Left hindlimb (tissue), 1 donor: ENCODE data around the gene PHC3.

Source experiments
- DNase-seq: peaks from one replicate; pipeline ENCODE4 v3.0.0-alpha.2; 2018

Gene PHC3

DNA sequence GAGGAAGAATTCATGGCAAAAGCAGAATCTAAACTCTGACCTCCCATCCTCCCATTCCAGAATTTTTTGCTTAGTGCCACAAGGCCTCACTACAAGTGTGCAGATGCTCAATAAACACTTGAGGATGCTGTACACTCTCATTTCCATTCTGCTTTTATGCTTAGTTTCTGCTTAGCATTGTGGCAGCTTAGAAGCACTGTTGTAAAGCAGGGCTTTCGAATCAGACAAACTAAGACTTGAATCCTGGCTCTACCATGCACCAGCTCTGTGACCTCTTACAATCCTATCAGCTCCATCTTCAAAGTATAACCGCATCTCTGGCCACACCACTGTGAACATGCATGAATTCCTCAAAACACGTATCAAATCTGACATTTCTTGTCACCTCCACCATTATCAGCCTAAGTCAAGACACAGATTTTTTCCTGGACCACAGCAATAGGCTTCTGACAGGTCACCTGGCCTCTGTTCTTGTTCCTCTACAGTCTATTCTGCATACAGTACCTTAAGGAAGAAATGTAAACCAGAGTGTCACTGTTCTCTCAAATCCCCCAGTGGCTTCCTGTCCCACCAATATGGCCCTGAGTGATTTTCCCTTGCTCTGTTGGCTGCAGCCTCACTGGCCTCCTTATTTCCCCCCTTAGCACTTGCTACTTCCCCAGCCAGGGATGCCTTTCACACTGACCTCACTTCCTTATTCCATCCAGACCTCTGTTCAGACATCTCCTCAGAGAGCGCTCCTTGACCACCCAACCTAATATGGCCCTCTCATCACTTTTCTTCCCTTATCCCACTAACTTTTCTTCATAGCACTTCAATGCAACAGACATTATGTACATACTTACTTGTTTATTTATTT lies 8.1 kb upstream of the PHC3 start:
- DNase-seq: no peak

DNA sequence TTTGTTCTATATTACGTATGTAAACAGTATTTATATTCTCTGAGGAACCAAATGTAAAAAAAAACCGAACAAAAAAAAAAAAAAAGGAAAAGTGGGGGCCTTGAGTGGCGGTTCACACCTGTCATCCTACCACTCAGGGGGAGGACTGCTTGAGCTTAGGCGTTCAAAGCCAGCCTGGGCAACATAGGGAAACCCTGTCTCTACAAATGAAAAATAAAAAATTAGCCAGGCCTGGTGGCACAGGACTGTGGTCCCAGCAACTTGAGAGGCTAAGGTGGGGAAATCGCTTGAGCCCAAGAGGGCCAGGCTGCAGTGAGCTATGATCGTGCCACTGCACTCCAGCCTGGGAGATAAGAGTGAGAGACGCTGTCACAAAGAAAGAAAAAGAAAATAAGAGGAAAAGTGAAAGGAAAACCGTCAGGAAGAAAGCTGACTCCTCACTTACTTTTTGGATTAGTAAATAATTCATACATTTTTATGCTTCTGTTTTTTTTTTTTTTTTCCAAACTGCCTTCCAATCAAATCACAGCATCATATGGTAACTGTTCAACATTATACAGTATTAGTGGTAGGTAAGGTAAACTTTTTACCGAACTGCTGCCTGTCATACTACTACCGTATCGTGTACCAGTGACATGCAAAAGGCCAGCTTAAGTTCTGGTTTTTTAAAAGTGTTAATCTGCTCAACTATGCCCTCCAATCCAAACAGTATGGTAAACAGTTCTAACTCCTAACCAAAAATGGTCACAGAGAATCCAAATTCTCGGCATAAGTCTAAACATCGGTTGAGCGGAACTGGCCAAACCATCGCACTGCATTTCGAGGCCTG lies 1.2 kb downstream of the PHC3 start:
- DNase-seq: no peak

DNA sequence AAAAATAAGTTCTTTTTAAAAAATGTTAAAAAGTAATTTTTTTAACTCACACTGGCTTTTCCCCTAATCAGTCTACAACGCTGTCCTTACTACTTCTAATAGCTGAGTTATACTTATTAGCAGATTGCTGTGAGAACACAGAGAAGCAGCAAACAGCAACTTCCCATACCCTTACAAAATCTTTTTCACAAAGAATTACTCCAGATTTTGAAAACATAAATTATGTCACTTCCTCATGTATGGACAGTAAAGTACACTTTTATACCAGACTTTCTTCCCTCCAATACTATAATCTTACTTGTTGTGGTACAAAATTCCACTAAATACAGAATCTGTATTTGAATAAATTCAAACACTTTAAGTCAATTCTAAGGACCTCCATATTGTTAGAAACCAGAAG lies 2.1 kb downstream of the PHC3 start:
- no peak for DNase-seq

DNA sequence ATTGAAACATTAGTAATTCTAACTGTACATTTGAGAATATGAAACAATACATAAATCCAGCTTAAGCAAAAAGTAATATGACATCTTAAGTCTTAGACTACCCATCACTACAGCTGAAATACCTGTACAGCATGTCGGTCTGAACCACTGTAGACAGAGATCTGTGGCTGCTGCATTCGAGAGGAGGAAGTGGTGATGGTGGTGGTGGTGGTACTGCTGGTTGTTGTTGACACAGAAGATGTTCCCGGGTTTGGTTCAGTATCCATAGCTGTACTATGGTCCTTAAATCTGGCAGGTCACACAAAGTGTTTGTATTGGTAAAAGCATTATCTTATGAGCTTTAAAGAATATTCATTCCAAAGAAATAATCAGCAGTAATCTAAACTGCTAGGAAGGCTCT lies 2.9 kb downstream of the PHC3 start:
- DNase-seq: no peak

DNA sequence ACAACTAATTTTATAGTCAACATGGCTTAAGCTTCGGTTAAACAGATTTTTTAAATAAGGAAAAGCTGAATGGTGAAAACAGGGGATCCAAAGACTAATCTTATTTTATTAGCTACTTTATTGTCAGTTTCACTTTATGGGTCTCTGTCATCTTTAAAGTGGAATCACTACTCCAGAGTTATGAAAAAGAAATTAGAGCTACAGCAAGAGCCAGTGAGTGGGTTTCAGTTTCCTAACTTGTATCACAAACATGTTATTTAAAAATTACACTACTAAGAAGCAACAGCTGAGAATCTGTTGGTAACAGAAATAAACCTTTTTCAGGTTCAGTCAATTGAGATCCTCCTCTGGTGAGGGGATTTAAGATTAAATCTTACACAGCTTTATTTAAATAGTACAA lies 10.0 kb downstream of the PHC3 start:
- DNase-seq: no peak

DNA sequence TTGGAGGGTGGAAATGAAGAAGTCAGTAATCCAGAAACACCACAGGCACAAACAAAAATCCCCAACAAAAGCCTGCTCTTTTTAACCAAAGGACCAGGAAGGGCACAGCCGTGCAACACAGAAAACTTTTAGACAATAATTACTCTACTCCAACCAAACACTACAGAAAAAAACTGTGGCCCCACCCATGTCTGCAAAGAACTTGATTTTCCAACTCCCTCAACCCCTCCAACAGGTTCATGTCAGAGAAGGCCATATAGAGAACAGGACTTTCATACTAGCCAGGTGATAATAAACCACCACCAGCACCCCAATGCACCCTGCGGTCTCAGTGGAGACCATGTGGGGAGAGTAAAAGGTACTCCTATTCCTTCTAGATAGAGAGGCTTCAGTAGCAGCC lies 16.8 kb downstream of the PHC3 start:
- DNase-seq: no peak

DNA sequence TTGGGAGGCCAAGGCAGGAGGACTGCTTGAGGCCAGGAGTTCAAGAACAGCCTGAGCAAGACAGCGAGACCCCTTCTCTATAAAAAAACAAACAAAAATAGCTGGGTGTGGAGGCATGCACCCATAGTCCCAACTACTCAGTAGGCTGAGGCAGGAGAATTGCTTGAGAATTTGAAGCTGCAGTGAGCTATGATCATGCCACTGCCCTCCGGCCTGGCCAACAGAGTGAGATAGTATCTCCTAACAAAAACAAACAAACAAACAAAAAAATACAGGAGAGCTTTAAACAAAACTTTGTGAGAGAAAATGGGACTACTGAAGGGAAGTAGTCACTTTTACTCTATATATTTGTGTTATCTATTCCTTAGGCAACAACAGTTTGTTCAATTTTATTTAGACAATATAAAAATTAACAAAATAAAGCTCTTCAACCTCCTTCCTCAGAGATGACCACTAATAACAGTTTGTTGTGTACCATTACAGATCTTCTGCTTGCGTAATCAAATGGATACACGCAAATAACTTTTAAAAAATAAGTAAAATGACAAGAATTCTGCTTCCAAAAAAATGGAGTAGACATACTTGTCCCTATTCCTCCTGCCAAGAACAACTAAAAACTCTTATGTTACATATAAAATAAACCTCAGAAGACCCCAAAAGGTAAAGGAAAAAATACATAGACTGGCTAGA lies 17.4 kb downstream of the PHC3 start:
- no peak for DNase-seq

DNA sequence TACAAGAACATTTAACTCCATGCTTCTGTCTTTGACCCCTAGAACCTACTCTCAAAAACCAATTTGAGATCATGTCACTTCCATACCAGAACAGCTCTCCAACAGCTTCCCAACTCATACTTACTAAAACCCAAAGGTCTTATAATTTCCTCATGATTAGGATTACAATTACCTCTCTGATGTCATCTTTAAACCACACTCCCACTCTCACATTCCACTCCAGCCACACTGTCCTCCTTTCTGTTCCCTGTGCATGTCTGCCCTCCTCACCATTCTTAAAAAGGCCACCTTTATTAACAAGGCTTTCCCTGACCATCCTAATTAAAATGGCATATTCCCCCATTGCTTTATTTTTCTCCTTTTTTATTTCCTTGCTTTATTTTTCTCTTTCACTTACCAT lies 18.9 kb downstream of the PHC3 start:
- DNase-seq: no peak

DNA sequence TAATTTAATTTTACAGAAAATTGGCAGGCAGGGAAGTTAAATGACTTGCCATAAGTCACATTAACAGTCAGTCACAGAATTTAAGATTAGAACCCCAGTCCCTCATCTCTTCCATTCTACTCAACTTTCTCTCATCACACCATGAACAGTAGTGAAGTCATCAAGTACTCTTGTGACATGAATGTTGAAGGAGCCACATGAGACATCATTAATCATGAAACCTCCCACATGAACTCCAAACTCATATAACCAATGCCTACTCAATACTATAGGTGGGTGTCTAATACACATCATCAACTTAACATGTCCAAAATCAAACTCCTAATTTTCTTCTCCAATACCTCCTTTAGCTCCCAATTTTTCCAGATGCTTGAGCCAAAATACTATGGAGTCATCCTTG lies 19.5 kb downstream of the PHC3 start:
- DNase-seq: no peak

DNA sequence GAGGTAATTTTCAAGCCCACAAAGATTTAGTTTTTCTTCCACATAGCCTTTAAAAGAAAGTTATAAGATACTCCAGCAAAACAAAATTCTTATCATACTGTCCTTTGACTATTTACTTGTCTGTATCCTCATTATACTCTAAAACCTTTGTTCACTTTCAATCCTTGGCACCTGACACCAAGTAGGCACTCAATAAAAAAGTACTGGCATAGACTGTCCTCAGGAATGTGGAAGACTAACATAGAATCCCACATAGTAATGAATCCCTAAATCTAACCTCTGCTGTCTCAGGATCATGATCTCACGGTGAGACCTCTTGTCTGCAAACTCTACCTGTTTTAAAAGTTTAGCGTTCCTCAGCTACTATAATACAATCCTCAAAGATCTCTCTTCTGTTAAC lies 21.6 kb downstream of the PHC3 start:
- DNase-seq: no peak

DNA sequence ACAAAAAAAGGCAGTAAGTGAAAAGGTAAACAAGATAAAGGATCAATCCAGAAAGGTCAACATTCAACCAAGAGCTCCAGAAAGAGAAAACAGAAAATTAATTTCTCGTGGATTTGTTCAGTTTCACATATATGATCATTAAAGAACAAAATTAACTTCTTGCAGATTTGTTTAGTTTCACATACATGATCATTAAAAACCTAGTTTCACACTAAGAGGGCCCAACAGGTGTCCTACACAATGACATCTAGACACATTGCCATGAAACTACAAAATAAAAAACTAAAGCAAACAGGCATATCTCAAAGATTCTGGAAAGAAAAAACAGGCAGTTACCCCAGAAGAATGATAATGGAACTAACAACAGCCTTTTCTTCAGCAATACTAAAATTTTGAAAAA lies 22.1 kb downstream of the PHC3 start:
- no peak for DNase-seq

DNA sequence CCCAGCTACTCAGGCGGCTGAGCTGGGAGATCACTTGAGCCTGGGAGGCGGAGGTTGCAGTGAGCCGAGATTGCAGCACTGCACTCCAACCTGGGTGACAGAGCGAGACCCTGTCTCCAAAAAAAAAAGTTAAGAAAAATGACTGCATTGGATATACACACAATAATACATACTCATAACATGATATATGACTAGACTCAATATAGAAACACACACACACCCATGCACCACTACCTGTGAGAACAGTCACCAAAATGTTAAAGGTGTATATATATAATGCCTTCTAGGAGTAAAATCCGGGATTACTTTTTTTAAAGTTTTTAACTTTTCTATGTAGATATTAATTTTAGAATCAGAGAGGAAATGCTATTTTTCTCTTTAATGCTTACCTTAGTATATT lies 25.9 kb downstream of the PHC3 start:
- DNase-seq: no peak

DNA sequence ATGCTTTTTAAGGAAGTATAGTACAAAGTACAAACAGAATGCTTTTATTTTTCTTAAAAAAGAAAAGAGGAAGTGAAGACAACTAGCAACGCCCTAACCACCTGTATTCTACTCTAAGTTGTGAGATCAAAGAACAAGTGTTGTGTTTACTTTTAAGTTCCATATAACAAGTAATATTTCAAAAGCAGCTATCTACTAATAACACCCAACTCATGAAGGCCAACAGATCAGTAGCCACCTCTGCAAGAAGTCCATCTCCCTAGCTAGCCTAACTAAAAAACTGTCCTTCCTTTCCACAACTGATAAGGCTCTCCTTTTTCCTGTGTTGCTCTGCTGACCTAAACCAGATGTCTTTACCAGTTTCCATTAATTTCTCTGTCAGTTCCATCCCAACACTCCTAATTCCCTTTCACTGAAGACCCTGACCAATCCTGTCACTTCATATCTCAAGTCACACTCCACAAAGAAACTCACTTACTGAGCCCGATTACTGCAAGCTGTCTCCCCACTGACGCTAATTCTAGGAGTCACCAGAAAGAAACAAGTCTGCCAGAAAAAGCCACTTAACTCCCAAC lies 26.9 kb downstream of the PHC3 start:
- DNase-seq: no peak

DNA sequence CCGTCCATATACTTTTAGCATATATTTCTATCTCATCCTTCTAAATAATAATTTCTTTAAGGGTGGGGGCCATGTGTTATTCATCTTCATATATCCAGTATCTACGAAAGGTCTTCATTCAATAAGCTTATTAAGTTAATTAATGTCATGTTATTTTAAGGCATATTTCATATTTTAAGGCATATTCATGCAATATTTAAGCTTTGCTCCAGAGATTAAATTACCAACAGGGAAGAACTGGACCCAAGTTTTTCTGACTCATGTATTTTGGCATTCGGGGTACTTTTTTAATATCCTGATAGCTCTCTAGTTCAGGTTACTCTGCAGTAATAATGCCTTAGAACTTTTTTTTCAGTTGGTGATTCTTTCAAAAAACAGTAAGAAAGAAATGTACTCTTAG lies 27.4 kb downstream of the PHC3 start:
- no peak for DNase-seq

DNA sequence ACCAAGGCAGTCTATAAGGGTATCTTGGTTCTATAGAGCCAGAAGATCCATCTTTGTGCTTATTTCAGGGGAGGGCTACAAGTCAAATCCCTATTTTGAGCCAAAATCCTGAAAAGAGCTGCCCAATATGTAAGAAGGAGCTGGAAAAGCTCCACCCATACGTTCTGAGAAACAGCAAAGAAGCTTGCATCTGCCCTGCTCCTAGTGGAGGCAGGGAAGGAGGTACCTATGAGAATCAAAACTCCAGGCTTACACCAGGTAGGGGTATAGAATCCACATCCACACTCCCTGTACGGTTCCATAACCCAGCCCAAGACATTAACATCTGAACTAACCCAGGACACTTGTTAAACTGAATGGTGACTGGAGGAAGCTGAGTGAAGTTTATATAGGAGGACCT lies 30.0 kb downstream of the PHC3 start:
- DNase-seq: no peak

DNA sequence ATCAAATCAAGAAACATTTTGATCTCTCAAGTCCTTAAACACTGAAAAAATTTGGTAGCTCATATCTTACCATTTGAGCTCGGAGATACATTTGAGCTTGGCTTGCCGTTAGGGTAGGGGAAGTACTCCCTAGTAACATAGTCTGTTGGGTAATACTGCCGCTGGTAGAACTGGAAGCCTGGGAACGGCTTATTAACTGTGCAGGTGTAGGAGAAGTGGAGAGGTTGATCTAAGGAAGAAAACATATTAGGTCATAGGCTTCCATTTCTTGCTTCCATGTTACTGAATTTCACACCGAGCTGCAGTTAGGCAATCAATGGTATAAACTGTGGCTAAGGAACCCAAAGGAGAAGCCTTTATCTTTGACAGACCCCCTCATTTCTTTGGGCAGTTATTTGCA lies 32.5 kb downstream of the PHC3 start:
- no peak for DNase-seq

DNA sequence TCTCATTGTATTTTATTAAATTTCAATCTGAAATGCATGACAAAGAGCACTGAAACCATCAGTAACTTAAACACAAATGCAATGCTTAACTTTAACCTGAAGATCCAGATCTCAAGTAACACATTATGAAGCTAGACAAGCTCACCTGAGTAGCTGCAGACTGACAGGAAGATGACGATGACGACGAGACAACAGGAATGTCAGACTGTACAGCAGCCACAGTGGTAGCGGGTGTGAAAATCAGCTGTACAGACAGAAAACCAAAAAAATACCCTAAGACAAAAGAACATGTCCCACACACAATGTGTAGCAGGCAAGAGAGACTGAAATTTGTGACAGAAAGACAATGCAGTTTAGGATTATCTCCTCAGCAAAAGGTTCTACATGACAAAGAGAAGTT lies 36.3 kb downstream of the PHC3 start:
- no peak for DNase-seq

DNA sequence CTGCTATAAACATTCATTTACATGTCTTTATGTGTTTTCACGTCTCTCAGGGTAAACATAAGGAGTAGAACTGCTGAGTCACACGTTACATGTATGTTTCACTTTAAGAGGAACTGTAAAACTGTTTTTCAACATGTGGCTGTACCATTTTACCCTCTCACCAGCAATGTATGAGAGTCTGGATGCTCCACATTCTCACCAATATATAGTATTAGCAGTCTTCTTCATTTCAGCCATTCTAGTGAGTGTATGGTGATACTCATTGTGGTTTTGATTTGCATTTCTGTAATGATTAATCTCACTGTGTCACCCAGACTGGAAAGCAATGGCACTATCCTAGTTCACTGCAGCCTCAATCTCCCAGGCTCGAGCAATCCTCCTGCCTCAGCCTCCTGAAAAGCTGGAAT lies 37.1 kb downstream of the PHC3 start:
- DNase-seq: no peak

DNA sequence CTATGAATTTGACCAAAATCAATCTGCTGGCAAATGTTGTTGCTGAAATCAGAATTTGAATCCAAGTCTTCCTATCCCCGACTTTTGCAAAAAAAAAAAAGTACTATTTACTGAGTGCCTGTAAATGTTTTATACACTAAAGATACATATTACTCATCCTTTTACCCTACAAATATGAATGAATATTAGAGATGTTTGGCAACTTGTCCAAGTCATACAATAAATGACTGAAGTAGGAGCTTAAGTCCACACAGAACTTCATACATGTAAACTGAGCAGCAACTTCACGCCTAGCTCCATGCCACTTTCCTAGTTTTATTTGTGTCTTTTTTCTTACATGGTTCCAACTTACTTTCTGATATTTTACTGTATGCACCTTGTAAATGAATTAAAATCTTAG lies 39.2 kb downstream of the PHC3 start:
- no peak for DNase-seq

DNA sequence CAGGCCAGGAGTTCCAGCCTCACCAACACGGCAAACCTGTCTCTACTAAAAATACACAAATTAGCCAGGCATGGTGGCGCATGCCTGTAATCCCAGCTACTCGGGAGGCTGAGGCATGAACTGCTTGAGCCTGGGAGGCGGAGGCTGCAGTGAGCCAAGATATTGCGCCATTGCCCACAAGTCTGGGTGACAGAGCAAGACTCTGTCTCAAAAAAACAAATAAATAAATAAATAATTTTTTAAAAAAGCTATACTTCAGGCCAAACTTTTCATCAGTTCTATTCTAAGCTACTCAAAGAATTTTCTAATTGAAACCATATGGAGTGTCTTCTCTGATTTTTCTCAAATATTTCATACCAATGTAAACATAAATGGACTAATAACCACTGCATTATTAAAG lies 43.5 kb downstream of the PHC3 start:
- no peak for DNase-seq

DNA sequence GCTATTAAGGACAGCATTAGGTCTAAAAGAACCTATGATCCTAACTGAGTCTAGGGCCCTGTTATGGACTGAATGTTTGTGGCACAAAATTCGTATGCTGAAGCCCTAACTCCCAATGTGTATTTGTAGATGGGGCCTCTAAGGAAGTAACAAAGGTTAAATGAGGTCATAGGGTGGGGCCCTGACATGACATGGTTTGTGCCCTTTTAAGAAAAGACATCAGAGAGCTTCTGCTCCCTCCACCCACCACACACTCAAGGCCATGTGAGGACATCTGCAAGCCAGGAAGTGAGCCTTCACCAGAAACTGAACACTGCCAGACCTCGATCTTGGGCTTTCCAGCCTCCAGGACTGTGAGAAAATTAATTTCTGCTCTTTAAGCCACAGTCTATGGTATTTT lies 49.2 kb downstream of the PHC3 start:
- no peak for DNase-seq

DNA sequence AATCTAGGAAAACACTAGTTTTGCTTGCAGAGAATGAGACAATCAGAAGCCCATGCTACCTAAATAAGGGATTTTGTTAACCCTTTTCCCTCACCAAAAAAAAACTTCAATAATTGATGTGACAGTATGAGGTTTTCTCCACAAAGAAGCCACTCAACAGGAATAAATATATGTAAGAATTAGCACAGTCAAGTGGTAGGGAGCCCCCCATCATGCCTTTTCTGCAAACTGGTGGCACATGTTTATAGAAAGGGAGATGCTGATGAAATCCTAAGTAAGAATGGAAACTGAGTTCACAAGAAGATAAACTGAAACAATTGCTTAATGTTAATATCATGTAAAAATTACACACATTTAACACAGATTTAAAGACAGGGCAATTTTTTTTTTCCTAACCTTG lies 51.0 kb downstream of the PHC3 start:
- no peak for DNase-seq

DNA sequence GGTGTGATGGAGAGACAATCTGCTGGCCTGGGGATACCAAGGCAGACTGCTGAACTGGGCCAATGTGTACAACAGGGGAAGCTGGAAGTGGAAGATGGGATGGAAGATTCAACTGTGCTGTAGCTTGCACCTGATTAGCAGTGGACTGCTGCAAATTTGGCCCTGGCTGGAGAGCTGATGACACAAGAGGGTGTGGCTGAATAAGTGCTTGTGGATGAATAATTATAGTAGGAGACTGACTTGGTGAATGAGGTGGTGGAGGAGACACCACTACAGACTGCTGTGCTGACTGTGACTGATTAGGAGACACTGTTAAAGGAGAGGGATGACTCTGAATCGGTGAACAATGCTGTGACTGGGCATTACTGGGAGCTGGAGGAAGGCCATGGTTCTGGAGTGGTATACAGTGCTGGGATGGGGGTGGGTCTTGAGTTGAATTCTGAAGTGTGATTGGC lies 52.5 kb downstream of the PHC3 start:
- DNase-seq: no peak
